AG04450 (cell line): ENCODE results near the gene MBTPS1. TPM values are rescaled to one million over a fixed set of nuclear protein-coding genes. Genes with fewer than 3 reads are reported as not detected.

Source experiments
- CTCF ChIA-PET: fragments of 300-600, 350-600 bp; formaldehyde crosslinking; extraction: SDS; loops from one replicate; lab custom pipeline; 2022; ENCODE audit warnings: antibody characterized with exemption, inconsistent platforms; lab: Charles Lee
- POLR2A ChIA-PET: fragments of 350-600 bp; formaldehyde crosslinking; extraction: SDS; loops from one replicate; lab custom pipeline; 2021; ENCODE audit warnings: antibody characterized with exemption, inconsistent platforms; lab: Yijun Ruan, JAX
- DNase-seq: peaks from one replicate; pipeline ENCODE4 v3.0.0-alpha.2; 2011; ENCODE audit warnings: low read depth, low spot score
- H3K27ac ChIP-seq: one replicate; pipeline ENCODE4 v1.5.1; 2012; ENCODE audit warnings: low read depth, low read length, control low read depth
- H3K27me3 ChIP-seq: one replicate; pipeline ENCODE4 v1.6.0; 2012; ENCODE audit warnings: low read length; ENCODE audit not compliant: control insufficient read depth, insufficient read depth
- H3K4me3 ChIP-seq: 2 replicates; pipeline ENCODE4 v1.5.1; 2011; ENCODE audit warnings: mild to moderate bottlenecking, low read depth, low read length, control low read depth
- H3K9me3 ChIP-seq: 2 replicates; pipeline ENCODE4 v1.5.1; 2012; ENCODE audit warnings: low read length; ENCODE audit not compliant: control insufficient read depth, insufficient read depth
- polyA plus RNA-seq: library from polyadenylated mRNA; depleted of rRNA; stranded (reverse); fragments of >200 nt; gene quantifications from 2 replicates; pipeline ENCODE4 v1.2.3, GENCODE V29; 2011
- TF ChIP-seq, protein P1 (sequence below): IDR thresholded peaks from 2 replicates; pipeline ENCODE4 v1.5.1; 2011; ENCODE audit warnings: low read depth, low read length, control low read depth, inconsistent platforms

Gene MBTPS1
- polyA plus RNA-seq, 1 experiment, result 116 TPM

- ChIA-PET CTCF (interaction anchor here (0.7 to 5.1 kb wide), 4 partner anchors 7 to 102 kb away, joined by 3 to 33 read pairs (median 7); no protein-coding TSS in a partner anchor), POLR2A (interaction anchor here (0.6 kb wide), 1 partner anchor 84 kb away, joined by 5 read pairs; no protein-coding TSS in a partner anchor)
- Histone ChIP-seq H3K9me3 (no peaks in the 10 kb centered on the region), H3K27me3 (no peaks in the 10 kb centered on the region), H3K4me3 (no peak overlapping the region), H3K27ac (no peak overlapping the region)
- TF ChIP-seq, protein P1, sequence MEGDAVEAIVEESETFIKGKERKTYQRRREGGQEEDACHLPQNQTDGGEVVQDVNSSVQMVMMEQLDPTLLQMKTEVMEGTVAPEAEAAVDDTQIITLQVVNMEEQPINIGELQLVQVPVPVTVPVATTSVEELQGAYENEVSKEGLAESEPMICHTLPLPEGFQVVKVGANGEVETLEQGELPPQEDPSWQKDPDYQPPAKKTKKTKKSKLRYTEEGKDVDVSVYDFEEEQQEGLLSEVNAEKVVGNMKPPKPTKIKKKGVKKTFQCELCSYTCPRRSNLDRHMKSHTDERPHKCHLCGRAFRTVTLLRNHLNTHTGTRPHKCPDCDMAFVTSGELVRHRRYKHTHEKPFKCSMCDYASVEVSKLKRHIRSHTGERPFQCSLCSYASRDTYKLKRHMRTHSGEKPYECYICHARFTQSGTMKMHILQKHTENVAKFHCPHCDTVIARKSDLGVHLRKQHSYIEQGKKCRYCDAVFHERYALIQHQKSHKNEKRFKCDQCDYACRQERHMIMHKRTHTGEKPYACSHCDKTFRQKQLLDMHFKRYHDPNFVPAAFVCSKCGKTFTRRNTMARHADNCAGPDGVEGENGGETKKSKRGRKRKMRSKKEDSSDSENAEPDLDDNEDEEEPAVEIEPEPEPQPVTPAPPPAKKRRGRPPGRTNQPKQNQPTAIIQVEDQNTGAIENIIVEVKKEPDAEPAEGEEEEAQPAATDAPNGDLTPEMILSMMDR, result no peak
- no peak for DNase-seq
Measured at GRCh38 chr16:84058211-84058610, 58.5 kb downstream of the MBTPS1 start.

GRCh38 chr16:84056933-84057332 is 59.8 kb downstream of the MBTPS1 start:
- Histone ChIP-seq H3K9me3 (no peaks in the 10 kb centered on the region; the same call in 1 of the 2 replicates), H3K27ac (no peak overlapping the region), H3K4me3 (no peak overlapping the region), H3K27me3 (no peaks in the 10 kb centered on the region)
- DNase-seq, result no peak
- CTCF ChIA-PET, result interaction anchor here (5.1 kb wide), 1 partner anchor 9 kb away, joined by 33 read pairs; no protein-coding TSS in a partner anchor
- POLR2A ChIA-PET, result no interaction called here
- TF ChIP-seq, protein P1, result no peak

DNA sequence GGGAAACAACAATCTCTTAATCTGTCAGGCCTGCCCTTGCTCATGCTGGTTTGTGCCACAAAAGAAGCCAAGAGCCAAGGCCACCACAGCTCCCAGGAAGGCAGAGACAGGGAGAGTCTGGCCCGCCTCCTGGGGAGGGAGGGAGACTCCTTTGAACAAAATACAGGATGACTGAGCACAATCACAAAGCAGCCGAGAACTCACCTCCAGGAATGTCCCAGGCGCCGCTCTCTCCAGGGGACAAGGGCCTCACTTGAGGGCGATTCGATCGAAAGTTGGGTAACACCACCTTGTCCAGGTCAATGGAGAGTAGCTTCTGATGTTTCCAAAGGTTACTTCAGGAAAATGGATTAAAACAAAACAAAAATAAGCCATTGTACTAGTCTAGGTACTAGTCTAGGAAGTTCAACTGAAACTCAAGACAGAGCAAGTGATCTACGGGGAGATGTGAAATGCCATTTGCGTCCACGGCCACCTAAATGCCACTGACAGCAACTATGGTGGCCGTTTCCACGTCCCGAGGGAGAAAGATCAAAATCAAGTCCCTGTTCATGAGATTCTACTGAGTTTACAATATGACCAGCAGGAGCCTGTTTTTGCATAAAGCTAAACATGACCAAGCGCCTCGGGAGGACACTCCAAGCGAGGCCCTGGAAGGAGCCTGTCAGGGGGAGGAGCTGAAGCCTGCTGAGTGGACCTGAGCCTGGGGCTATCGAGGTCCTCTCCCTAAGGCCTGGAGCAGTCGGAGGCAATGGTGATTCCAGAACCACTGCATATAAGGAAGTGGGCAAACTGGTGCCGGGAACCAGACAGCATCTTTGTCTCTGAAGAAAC is 60.7 kb downstream of the MBTPS1 start:
- ChIA-PET POLR2A (no interaction called here), CTCF (interaction anchor here (5.1 kb wide), 1 partner anchor 9 kb away, joined by 33 read pairs; no protein-coding TSS in a partner anchor)
- H3K27ac ChIP-seq, result no peak overlapping the region
- H3K4me3 ChIP-seq, result no peak overlapping the region
- TF ChIP-seq, protein P1, result no peak
- DNase-seq, result no peak
- H3K27me3 ChIP-seq, result no peaks in the 10 kb centered on the region
- H3K9me3 ChIP-seq, result no peaks in the 10 kb centered on the region; the same call in 1 of the 2 replicates

GRCh38 chr16:84055366-84055765 is 61.4 kb downstream of the MBTPS1 start:
- no peak overlapping the region for H3K4me3 ChIP-seq
- CTCF ChIA-PET, result interaction anchor here (5.1 kb wide), 1 partner anchor 10 kb away, joined by 33 read pairs; no protein-coding TSS in a partner anchor
- no peak for DNase-seq
- H3K9me3 ChIP-seq, result no peaks in the 10 kb centered on the region; the same call in 1 of the 2 replicates
- H3K27me3 ChIP-seq, result no peaks in the 10 kb centered on the region
- H3K27ac ChIP-seq, result no peak overlapping the region
- TF ChIP-seq, protein P1, result no peak
- POLR2A ChIA-PET, result no interaction called here

- ChIA-PET CTCF (interaction anchor here (2.0 to 5.1 kb wide), 2 partner anchors 8 to 11 kb away, joined by 14 to 33 read pairs; no protein-coding TSS in a partner anchor), POLR2A (no interaction called here)
- TF ChIP-seq, protein P1, result no peak
- no peak overlapping the region for H3K4me3 ChIP-seq
- DNase-seq, result no peak
- H3K27me3 ChIP-seq, result no peaks in the 10 kb centered on the region
- no peak overlapping the region for H3K27ac ChIP-seq
- H3K9me3 ChIP-seq, result no peaks in the 10 kb centered on the region; the same call in 1 of the 2 replicates
Measured at GRCh38 chr16:84054916-84055315, 61.8 kb downstream of the MBTPS1 start.
